Measurements from ENCODE around the gene ZHX3. TPM values are rescaled to one million over a fixed set of nuclear protein-coding genes. Genes with fewer than 3 reads are reported as not detected.

The ZHX3 gene
- total and polyA plus RNA-seq, 4 donors: 3.2 to 30.0 (median 8.0) TPM

GRCh38 chr20:41224281-41224680 is 93.2 kb downstream of the ZHX3 start:
- WGBS: 92% methylated on average over 1 of the region's 1 CpG
- no peak for DNase-seq (ENCODE audit: low spot score)
- no peak for TF ChIP-seq SP1 (IDR thresholded peaks at IDR 0.05)
- no peak for TF ChIP-seq MAX (IDR thresholded peaks at IDR 0.05)
- no peak for TF ChIP-seq RAD21 (IDR thresholded peaks at IDR 0.05)
- no peak for TF ChIP-seq FOXA2 (IDR thresholded peaks at IDR 0.05)
- TF ChIP-seq RXRA (IDR thresholded peaks at IDR 0.05): no peak
- TF ChIP-seq TAF1 (conservative IDR thresholded peaks at IDR 0.05): no peak
- no peak for TF ChIP-seq YY1 (IDR thresholded peaks at IDR 0.05)
- no peak for TF ChIP-seq HNF4A (conservative IDR thresholded peaks at IDR 0.05)
- TF ChIP-seq NR2F2 (IDR thresholded peaks at IDR 0.05): no peak
- no peak for TF ChIP-seq JUND (IDR thresholded peaks at IDR 0.05)
- no peak for TF ChIP-seq REST (IDR thresholded peaks at IDR 0.05)
- no peak for TF ChIP-seq CTCF (IDR thresholded peaks at IDR 0.05; ENCODE audit: low read depth, low read length, missing input control)
- no peak for TF ChIP-seq ZBTB33 (IDR thresholded peaks at IDR 0.05)
- no peak for TF ChIP-seq GABPA (IDR thresholded peaks at IDR 0.05 in 1 of 2, conservative IDR thresholded peaks at IDR 0.05 in 1 of 2)
- no peak for TF ChIP-seq EGR1 (IDR thresholded peaks at IDR 0.05; ENCODE audit: low read depth in 2 of 2)
- TF ChIP-seq FOXA1 (IDR thresholded peaks at IDR 0.05): no peak
- Histone ChIP-seq H3K36me3 (ENCODE audit: control insufficient read depth in 4 of 4, insufficient read depth in 3 of 4, low read depth in 1 of 4, low read length in 3 of 4) (no peaks in the 10 kb centered on the region), H3K4me1 (ENCODE audit: control insufficient read depth in 4 of 4, insufficient read depth in 4 of 4, low read length in 3 of 4) (no peaks in the 10 kb centered on the region), H3K4me3 (ENCODE audit: low read depth in 1 of 3, low read length in 3 of 3) (no peak overlapping the region), H3K27ac (ENCODE audit: low read depth in 1 of 2, low read length in 2 of 2) (no peak overlapping the region), H3K9ac (ENCODE audit: low read depth in 1 of 2, low read length in 2 of 2) (no peak overlapping the region), H3K27me3 (ENCODE audit: control insufficient read depth in 4 of 4, insufficient read depth in 4 of 4, low read length in 3 of 4) (no peaks in the 10 kb centered on the region), H3K9me3 (ENCODE audit: control insufficient read depth in 4 of 4, low read length in 3 of 4) (no peaks in the 10 kb centered on the region)

GRCh38 chr20:41223112-41223511 is 94.4 kb downstream of the ZHX3 start:
- H3K27me3 ChIP-seq (ENCODE audit: control insufficient read depth in 4 of 4, insufficient read depth in 4 of 4, low read length in 3 of 4): no peaks in the 10 kb centered on the region
- H3K9ac ChIP-seq (ENCODE audit: low read depth in 1 of 2, low read length in 2 of 2): no peak overlapping the region
- H3K9me3 ChIP-seq (ENCODE audit: control insufficient read depth in 4 of 4, low read length in 3 of 4): no peaks in the 10 kb centered on the region
- H3K4me1 ChIP-seq (ENCODE audit: control insufficient read depth in 4 of 4, insufficient read depth in 4 of 4, low read length in 3 of 4): no peaks in the 10 kb centered on the region
- DNase-seq (ENCODE audit: low spot score): no peak
- no peak overlapping the region for H3K27ac ChIP-seq (ENCODE audit: low read depth in 1 of 2, low read length in 2 of 2)
- no peak overlapping the region for H3K4me3 ChIP-seq (ENCODE audit: low read depth in 1 of 3, low read length in 3 of 3)
- H3K36me3 ChIP-seq (ENCODE audit: control insufficient read depth in 4 of 4, insufficient read depth in 3 of 4, low read depth in 1 of 4, low read length in 3 of 4): no peaks in the 10 kb centered on the region
- TF ChIP-seq GABPA (IDR thresholded peaks at IDR 0.05 in 1 of 2, conservative IDR thresholded peaks at IDR 0.05 in 1 of 2): no peak
- TF ChIP-seq ATF3 (IDR thresholded peaks at IDR 0.05): no peak
- TF ChIP-seq FOXA1 (IDR thresholded peaks at IDR 0.05): no peak
- TF ChIP-seq SP1 (IDR thresholded peaks at IDR 0.05): no peak
- no peak for TF ChIP-seq JUND (IDR thresholded peaks at IDR 0.05)
- TF ChIP-seq CTCF (IDR thresholded peaks at IDR 0.05; ENCODE audit: low read depth, low read length, missing input control): no peak

All from liver (tissue), 9 donors.